ENCODE measurements around the gene ENOX1.

ENOX1 gene

GRCh38 chr13:43478902-43479301, 307.9 kb downstream of the ENOX1 start:
- Histone ChIP-seq H3K27ac (ENCODE audit: low read depth, low read length, poor library complexity, severe bottlenecking) (no peak overlapping the region), H3K79me2 (ENCODE audit: insufficient read depth, low read length) (no peaks in the 10 kb centered on the region), H2AFZ (ENCODE audit: low read length) (no peak overlapping the region), H3K36me3 (ENCODE audit: insufficient read depth, low read length) (no peaks in the 10 kb centered on the region), H3K27me3 (ENCODE audit: insufficient read depth, low read length) (no peaks in the 10 kb centered on the region), H3K9me2 (ENCODE audit: low read depth, low read length) (no peaks in the 10 kb centered on the region), H3F3A (ENCODE audit: insufficient read depth, low read length) (no peaks in the 10 kb centered on the region), H3K9ac (ENCODE audit: low read length) (no peak overlapping the region), H3K9me3 (ENCODE audit: low read length) (no peaks in the 10 kb centered on the region), H3K4me2 (ENCODE audit: low read length) (no peak overlapping the region), H3K4me3 (ENCODE audit: low read depth, low read length, poor library complexity, severe bottlenecking) (no peak overlapping the region), H3K4me1 (ENCODE audit: insufficient read depth, low read length, severe bottlenecking) (no peaks in the 10 kb centered on the region), H4K20me1 (ENCODE audit: insufficient read depth, low read length) (no peaks in the 10 kb centered on the region)
- no peak for TF ChIP-seq CTCF (IDR thresholded peaks at IDR 0.05; ENCODE audit: low read length)
- no peak for TF ChIP-seq EZH2 (IDR thresholded peaks at IDR 0.05; ENCODE audit: borderline replicate concordance, low read length)

- Histone ChIP-seq H3K9ac (ENCODE audit: low read length) (no peak overlapping the region), H3K27ac (ENCODE audit: low read depth, low read length, poor library complexity, severe bottlenecking) (no peak overlapping the region), H3K9me3 (ENCODE audit: low read length) (no peaks in the 10 kb centered on the region), H3K4me2 (ENCODE audit: low read length) (no peak overlapping the region), H3K9me2 (ENCODE audit: low read depth, low read length) (no peaks in the 10 kb centered on the region), H3F3A (ENCODE audit: insufficient read depth, low read length) (no peaks in the 10 kb centered on the region), H3K4me3 (ENCODE audit: low read depth, low read length, poor library complexity, severe bottlenecking) (no peak overlapping the region), H3K27me3 (ENCODE audit: insufficient read depth, low read length) (no peaks in the 10 kb centered on the region), H4K20me1 (ENCODE audit: insufficient read depth, low read length) (no peaks in the 10 kb centered on the region), H3K4me1 (ENCODE audit: insufficient read depth, low read length, severe bottlenecking) (no peaks in the 10 kb centered on the region), H3K79me2 (ENCODE audit: insufficient read depth, low read length) (no peaks in the 10 kb centered on the region), H3K36me3 (ENCODE audit: insufficient read depth, low read length) (no peaks in the 10 kb centered on the region), H2AFZ (ENCODE audit: low read length) (no peak overlapping the region)
- no peak for TF ChIP-seq EZH2 (IDR thresholded peaks at IDR 0.05; ENCODE audit: borderline replicate concordance, low read length)
- no peak for TF ChIP-seq CTCF (IDR thresholded peaks at IDR 0.05; ENCODE audit: low read length)
These were observed 308.6 kb downstream of the ENOX1 start for GRCh38 chr13:43478211-43478610.

GRCh38 chr13:43475140-43475539, 311.6 kb downstream of the ENOX1 start:
- H3K27ac ChIP-seq (ENCODE audit: low read depth, low read length, poor library complexity, severe bottlenecking) = no peak overlapping the region
- H3K9me2 ChIP-seq (ENCODE audit: low read depth, low read length) = no peaks in the 10 kb centered on the region
- no peaks in the 10 kb centered on the region for H3K36me3 ChIP-seq (ENCODE audit: insufficient read depth, low read length)
- no peaks in the 10 kb centered on the region for H3K4me1 ChIP-seq (ENCODE audit: insufficient read depth, low read length, severe bottlenecking)
- TF ChIP-seq EZH2 (IDR thresholded peaks at IDR 0.05; ENCODE audit: borderline replicate concordance, low read length) (no peak), CTCF (IDR thresholded peaks at IDR 0.05; ENCODE audit: low read length) (no peak)
- H3K9me3 ChIP-seq (ENCODE audit: low read length) = no peaks in the 10 kb centered on the region
- no peaks in the 10 kb centered on the region for H3F3A ChIP-seq (ENCODE audit: insufficient read depth, low read length)
- H2AFZ ChIP-seq (ENCODE audit: low read length) = no peak overlapping the region
- no peaks in the 10 kb centered on the region for H3K27me3 ChIP-seq (ENCODE audit: insufficient read depth, low read length)
- no peak overlapping the region for H3K4me2 ChIP-seq (ENCODE audit: low read length)
- H3K4me3 ChIP-seq (ENCODE audit: low read depth, low read length, poor library complexity, severe bottlenecking) = no peak overlapping the region
- H3K79me2 ChIP-seq (ENCODE audit: insufficient read depth, low read length) = no peaks in the 10 kb centered on the region
- H3K9ac ChIP-seq (ENCODE audit: low read length) = no peak overlapping the region
- no peaks in the 10 kb centered on the region for H4K20me1 ChIP-seq (ENCODE audit: insufficient read depth, low read length)

Measured in OCI-LY1 (cell line).